Endothelial cell of umbilical vein (primary cell): ENCODE results near the gene CEMP1. TPM values are rescaled to one million over a fixed set of nuclear protein-coding genes. Genes with fewer than 3 reads are reported as not detected.

Experiments
- BruUV-seq: library from RNA; stranded (reverse); fragments of 400-500 nt; replicated peaks from 2 replicates; lab custom pipeline; 2021; lab: Mats Ljungman, UMichigan
- CTCF ChIA-PET: fragments of 300-600, 350-600 bp; sonication (Branson Sonifier 250); formaldehyde crosslinking; loops from one replicate; lab custom pipeline; 2021; ENCODE audit warnings: antibody characterized with exemption, inconsistent platforms; lab: Charles Lee
- POLR2A ChIA-PET: fragments of 300-600, 350-600 bp; sonication (Branson Sonifier 250); formaldehyde crosslinking; loops from one replicate; lab custom pipeline; 2021; ENCODE audit warnings: antibody characterized with exemption, inconsistent platforms; lab: Charles Lee
- DNase-seq: peaks from one replicate; pipeline ENCODE4 v3.0.0-alpha.2; 2011; ENCODE audit warnings: low read depth, low spot score
- FAIRE-seq: peaks from 2 replicates; lab custom pipeline; 2011; peaks lifted over from hg19 to GRCh38; lab: Jason Lieb, UNC
- H2AFZ ChIP-seq: 2 replicates; pipeline ENCODE4 v1.6.0; 2012; ENCODE audit warnings: low read depth, low read length, control low read depth, inconsistent platforms
- H3K27ac ChIP-seq: 2 replicates; pipeline ENCODE4 v1.5.1; 2011; ENCODE audit warnings: low read depth, mild to moderate bottlenecking, control low read depth, low read length, moderate library complexity; ENCODE audit not compliant: insufficient read depth
- H3K27me3 ChIP-seq, 2 experiments: 2 replicates each; pipeline versions ENCODE4 v1.6.0 to v1.6.1; 2011; ENCODE audit warnings: low read length in 2 of 2, mixed read lengths in 1 of 2; ENCODE audit not compliant: control insufficient read depth in 2 of 2, insufficient read depth in 2 of 2
- H3K36me3 ChIP-seq, 2 experiments: 2 replicates in 1 of 2; 3 replicates in 1 of 2; pipeline ENCODE4 v1.5.1; 2011; ENCODE audit warnings: low read length in 2 of 2, mild to moderate bottlenecking in 1 of 2, moderate library complexity in 1 of 2; ENCODE audit not compliant: control insufficient read depth in 2 of 2, insufficient read depth in 2 of 2; ENCODE audit errors: extremely low read depth in 1 of 2
- H3K4me1 ChIP-seq: 3 replicates; pipeline ENCODE4 v1.5.1; 2011; ENCODE audit warnings: mild to moderate bottlenecking, low read length; ENCODE audit not compliant: control insufficient read depth, insufficient read depth; ENCODE audit errors: extremely low read depth
- H3K4me2 ChIP-seq: 2 replicates; pipeline ENCODE4 v1.6.1; 2011; ENCODE audit warnings: low read length, control low read depth, mixed read lengths; ENCODE audit not compliant: insufficient read depth
- H3K4me3 ChIP-seq, 3 experiments: fragments of 200-600 bp in 1 of 3; sonication (generic), shearing (Covaris generic) in 1 of 3; replicated peaks in 1 of 3; 2 replicates each; pipeline ENCODE4 v1.5.1; 2011 to 2016; ENCODE audit warnings: control low read depth in 3 of 3, low read length in 3 of 3, mild to moderate bottlenecking in 2 of 3, inconsistent platforms in 1 of 3, low read depth in 1 of 3, moderate library complexity in 1 of 3; ENCODE audit not compliant: insufficient read depth in 1 of 3
- H3K79me2 ChIP-seq: 2 replicates; pipeline ENCODE4 v1.6.0; 2012; ENCODE audit warnings: low read length, inconsistent platforms; ENCODE audit not compliant: control insufficient read depth, insufficient read depth
- H3K9ac ChIP-seq: replicated peaks from 2 replicates; pipeline ENCODE3; 2011; ENCODE audit warnings: low read length, control low read depth; ENCODE audit not compliant: insufficient read depth; ENCODE audit errors: extremely low read depth
- H3K9me1 ChIP-seq: replicated peaks from 3 replicates; pipeline ENCODE4 v1.6.0; 2011; ENCODE audit warnings: mild to moderate bottlenecking, low read length; ENCODE audit not compliant: control insufficient read depth, insufficient read depth; ENCODE audit errors: extremely low read depth
- H3K9me3 ChIP-seq: replicated peaks from 2 replicates; pipeline ENCODE4 v1.5.1; 2012; ENCODE audit warnings: low read length, inconsistent platforms; ENCODE audit not compliant: control insufficient read depth, insufficient read depth
- H4K20me1 ChIP-seq: replicated peaks from 2 replicates; pipeline ENCODE3; 2011; ENCODE audit warnings: mild to moderate bottlenecking, low read length; ENCODE audit not compliant: control insufficient read depth, insufficient read depth; ENCODE audit errors: extremely low read depth
- CTCF ChIP-seq, 2 donors: IDR thresholded peaks; 1 replicate in 1 of 2; 2 replicates in 1 of 2; pipeline ENCODE4 v1.5.1; 2011; ENCODE audit warnings: low read length in 2 of 2, mild to moderate bottlenecking in 2 of 2, moderate library complexity in 2 of 2, control low read depth in 1 of 2, inconsistent platforms in 1 of 2, low read depth in 1 of 2; ENCODE audit not compliant: insufficient read depth in 1 of 2; ENCODE audit errors: extremely low read depth in 1 of 2
- EZH2 ChIP-seq: IDR thresholded peaks from 2 replicates; pipeline ENCODE4 v1.6.1; 2012; ENCODE audit warnings: borderline replicate concordance, low read depth, mild to moderate bottlenecking, moderate library complexity, low read length, inconsistent platforms; ENCODE audit not compliant: severe bottlenecking
- FOS ChIP-seq: IDR thresholded peaks from 2 replicates; pipeline ENCODE4 v1.6.1; 2011; ENCODE audit warnings: mild to moderate bottlenecking, low read length, moderate library complexity, borderline replicate concordance; ENCODE audit not compliant: insufficient read depth
- GATA2 ChIP-seq: IDR thresholded peaks from 2 replicates; pipeline ENCODE4 v1.7.0; 2011; ENCODE audit warnings: low read depth, mild to moderate bottlenecking, moderate library complexity, mixed read lengths, low read length; ENCODE audit not compliant: insufficient read length, insufficient read depth
- JUN ChIP-seq: IDR thresholded peaks from 2 replicates; pipeline ENCODE4 v1.6.1; 2011; ENCODE audit warnings: borderline replicate concordance, low read depth; ENCODE audit not compliant: insufficient read length, insufficient read depth
- MAX ChIP-seq: IDR thresholded peaks from 2 replicates; pipeline ENCODE4 v1.6.1; 2011; ENCODE audit not compliant: insufficient read depth, insufficient read length
- MYC ChIP-seq: IDR thresholded peaks from one replicate; pipeline ENCODE4 v1.6.1; 2011; ENCODE audit warnings: mild to moderate bottlenecking, low read depth, low read length
- POLR2A ChIP-seq: IDR thresholded peaks from 2 replicates; pipeline ENCODE4 v1.6.1; 2012; ENCODE audit warnings: low read depth, mild to moderate bottlenecking, control low read depth, low read length
- POLR2AphosphoS5 ChIP-seq: IDR thresholded peaks from 2 replicates; pipeline ENCODE4 v1.6.1; 2012; ENCODE audit warnings: low read depth, mild to moderate bottlenecking, control low read depth, low read length, moderate library complexity; ENCODE audit not compliant: insufficient read depth
- dilution Hi-C: fragments of 300-500 bp; cut with MboI; formaldehyde crosslinking; loops from one replicate; pipeline ENCODE4 v1.15.0; 2019; ENCODE audit warnings: low sequenced_read_pairs; ENCODE audit not compliant: extremely low pct_ligation_motif_present
- intact Hi-C: fragments of 100-400 bp; cut with micrococcal nuclease; formaldehyde crosslinking; loops from one replicate; pipeline ENCODE4 v1.10.0; 2022
- polyA plus RNA-seq, 4 experiments: library from polyadenylated mRNA; depleted of rRNA in 3 of 4; stranded (reverse) in 3 of 4; unstranded in 1 of 4; fragments of >200 nt; gene quantifications; 2 replicates each; pipeline versions ENCODE4 v1.2.1 to v1.2.3, GENCODE V29; 2011 to 2012; ENCODE audit warnings: missing spikeins in 1 of 4
- total RNA-seq: library from RNA; stranded (reverse); gene quantifications from 2 replicates; pipeline ENCODE4 v1.2.3, GENCODE V29; 2021

The CEMP1 gene
- total and polyA plus RNA-seq, 2 donors (not counting 3 experiments of a cell fraction or from before 2014, with no cell fraction given), result not detected

DNA sequence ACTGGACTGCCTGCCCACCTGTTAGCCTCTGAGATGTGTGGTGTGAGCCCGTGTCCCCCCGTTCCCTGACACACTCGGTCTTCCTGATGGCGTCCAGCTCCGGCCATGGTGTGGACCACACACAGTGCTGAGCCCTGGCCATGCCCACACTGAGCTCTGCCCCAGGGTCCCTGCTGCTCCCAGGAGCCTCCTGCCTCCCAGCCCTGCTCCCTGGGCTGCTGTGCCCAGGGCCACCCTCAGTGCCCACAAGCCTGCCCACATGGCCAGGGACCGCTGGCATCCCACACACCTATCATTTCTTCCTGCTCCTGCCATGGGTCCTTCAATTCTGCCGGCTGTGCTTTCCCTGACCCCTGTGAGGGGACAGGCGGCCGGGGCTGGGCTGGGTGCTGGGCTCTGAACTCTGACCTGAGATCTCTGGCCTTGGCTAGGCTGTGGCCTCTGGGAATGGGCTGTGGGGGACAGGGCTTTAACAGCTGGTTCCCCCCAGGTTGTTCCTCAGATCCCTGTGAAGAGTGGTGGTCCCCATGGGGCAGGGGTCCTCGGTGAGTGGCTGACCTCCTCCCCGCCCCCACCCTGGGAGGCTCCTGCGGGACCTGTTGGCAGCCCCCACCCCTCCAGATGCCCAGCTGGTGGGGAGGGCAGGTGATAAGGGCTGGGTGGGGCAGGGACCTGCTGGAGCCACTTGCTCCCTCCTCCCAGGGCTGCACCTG, 4.0 kb downstream of the CEMP1 start:
- DNase-seq (no peak), FAIRE-seq (no peak)
- BruUV-seq, result no TSS peak
- intact Hi-C loops (no loop called here), dilution Hi-C loops (no loop called here)
- Histone ChIP-seq H3K36me3 (peaks cover 7 to 45% of the 10 kb centered on the region in 2 experiments), H3K27me3 (no peaks in the 10 kb centered on the region), H4K20me1 (no peaks in the 10 kb centered on the region), H3K27ac (no peak overlapping the region), H2AFZ (no peak overlapping the region), H3K79me2 (no peaks in the 10 kb centered on the region), H3K4me1 (peaks cover 6% of the 10 kb centered on the region), H3K9me3 (no peaks in the 10 kb centered on the region), H3K9me1 (no peaks in the 10 kb centered on the region), H3K9ac (no peak overlapping the region), H3K4me3 (no peak overlapping the region), H3K4me2 (no peak overlapping the region)
- TF ChIP-seq POLR2A (no peak), GATA2 (no peak), FOS (no peak), CTCF (IDR thresholded peaks at IDR 0.05; ENCODE audit: extremely low read depth in 1 of 2, insufficient read depth in 1 of 2, low read depth in 1 of 2, low read length in 2 of 2) (no peak), MAX (no peak), MYC (no peak), EZH2 (no peak), JUN (no peak), POLR2AphosphoS5 (no peak)
- ChIA-PET CTCF (no interaction called here), POLR2A (no interaction called here)
